ENCODE data around the gene RIC8B. TPM values are rescaled to one million over a fixed set of nuclear protein-coding genes. Genes with fewer than 3 reads are reported as not detected.

RIC8B gene
- total and polyA plus RNA-seq, 2 of the 8 experiments (the other 6 are each of a cell fraction or from before 2014, with no cell fraction given): 8.2 to 25.3 TPM

GRCh38 chr12:106724934-106725333 lies 49.5 kb upstream of the RIC8B start:
- no peak overlapping the region for H2BK120ac ChIP-seq (replicated peaks; ENCODE audit: low read depth, low read length)
- FAIRE-seq: no peak
- H4K20me1 ChIP-seq (replicated peaks in 1 of 2; ENCODE audit: control insufficient read depth in 1 of 2, insufficient read depth in 2 of 2, low read length in 2 of 2): no peaks in the 10 kb centered on the region
- ChIA-PET CTCF (ENCODE audit: partially characterized antibody) (interaction anchor here (0.9 to 1.5 kb wide), 4 partner anchors 10 to 117 kb away, joined by 3 to 6 read pairs (median 3); no protein-coding TSS in a partner anchor), POLR2A (ENCODE audit: partially characterized antibody) (no interaction called here)
- H2BK15ac ChIP-seq (ENCODE audit: low read length): no peak overlapping the region
- H3K4me2 ChIP-seq (ENCODE audit: insufficient read depth in 1 of 2, low read depth in 2 of 2, low read length in 2 of 2): no peak overlapping the region
- no peak overlapping the region for H3K4ac ChIP-seq (replicated peaks; ENCODE audit: insufficient read length, low read depth, low read length)
- TF ChIP-seq POLR2AphosphoS5 (IDR thresholded peaks at IDR 0.05; ENCODE audit: low read depth, low read length) (no peak), TBP (IDR thresholded peaks at IDR 0.05; ENCODE audit: low read depth, low read length) (no peak), SP2 (IDR thresholded peaks at IDR 0.05; ENCODE audit: low read length) (no peak), USF2 (IDR thresholded peaks at IDR 0.05; ENCODE audit: low read length) (no peak)
- H3K4me1 ChIP-seq (replicated peaks in 1 of 4; ENCODE audit: control insufficient read depth in 3 of 4, insufficient read depth in 4 of 4, low read length in 3 of 4): peaks cover 0 to 6% (median 2%) of the 10 kb centered on the region in 4 experiments; a peak in 3 of 7 replicates
- no peak overlapping the region for H2BK20ac ChIP-seq (ENCODE audit: low read length)
- no peaks in the 10 kb centered on the region for H3K9me3 ChIP-seq (ENCODE audit: insufficient read depth in 2 of 2, low read depth in 1 of 2, low read length in 1 of 2)
- no peak overlapping the region for H2AK5ac ChIP-seq (ENCODE audit: low read depth, low read length)
- H3K4me3 ChIP-seq (ENCODE audit: extremely low read depth in 1 of 4, insufficient read depth in 2 of 4, low read depth in 3 of 4, low read length in 4 of 4): no peak overlapping the region
- H3K9ac ChIP-seq (replicated peaks in 1 of 4; ENCODE audit: extremely low read depth in 1 of 4, low read depth in 3 of 4, low read length in 3 of 4): no peak overlapping the region
- no peak overlapping the region for H3K23ac ChIP-seq (ENCODE audit: insufficient read length)
- no peak overlapping the region for H2AFZ ChIP-seq (ENCODE audit: low read length)
- no peaks in the 10 kb centered on the region for H3K79me1 ChIP-seq (ENCODE audit: low read depth, low read length)
- no peak for DNase-seq (ENCODE audit: low read depth in 1 of 2, low spot score in 2 of 2)
- H4K91ac ChIP-seq (replicated peaks; ENCODE audit: insufficient read length, low read length): no peak overlapping the region
- no peak overlapping the region for H4K8ac ChIP-seq (ENCODE audit: extremely low read depth, insufficient read depth, low read length)
- H2BK12ac ChIP-seq (ENCODE audit: low read depth, low read length): no peak overlapping the region
- no peak overlapping the region for H3K18ac ChIP-seq (ENCODE audit: extremely low read depth, low read length)
- WGBS, 2 experiments (ENCODE audit: extremely low coverage in 1 of 2, insufficient coverage in 1 of 2, insufficient read length in 1 of 2, insufficient replicate concordance in 2 of 2, low coverage in 1 of 2, low lambda C conversion rate in 2 of 2, missing lambda C conversion rate in 1 of 2): 96% methylated on average over 5 of the region's 6 CpGs; no CpG with 5 or more reads in 1 of the 2 experiments
- H3K23me2 ChIP-seq (ENCODE audit: low read depth, low read length): no peaks in the 10 kb centered on the region
- H3K36me3 ChIP-seq (ENCODE audit: control insufficient read depth in 2 of 4, insufficient read depth in 4 of 4, low read length in 3 of 4): no peaks in the 10 kb centered on the region
- H3K27me3 ChIP-seq (replicated peaks in 1 of 4; ENCODE audit: control insufficient read depth in 3 of 4, extremely low read depth in 1 of 4, insufficient read depth in 3 of 4, low read length in 3 of 4): no peaks in the 10 kb centered on the region
- H3K14ac ChIP-seq (ENCODE audit: insufficient read length): no peak overlapping the region
- no peak overlapping the region for H4K5ac ChIP-seq (ENCODE audit: insufficient read length, low read depth, low read length)
- H2BK5ac ChIP-seq (ENCODE audit: low read depth, low read length): no peak overlapping the region
- no peak overlapping the region for H3K56ac ChIP-seq (replicated peaks; ENCODE audit: insufficient read length, low read depth, low read length)
- no peak overlapping the region for H3K27ac ChIP-seq (ENCODE audit: low read depth, low read length)
- no peaks in the 10 kb centered on the region for H3K79me2 ChIP-seq (ENCODE audit: control insufficient read depth in 1 of 2, insufficient read depth in 2 of 2, low read length in 2 of 2)
